ENCODE data around the gene ARHGAP27. TPM values are rescaled to one million over a fixed set of nuclear protein-coding genes. Genes with fewer than 3 reads are reported as not detected.

The ARHGAP27 gene
- total RNA-seq, 2 experiments from 2014 or later: 79.5 to 104 TPM

- Mint-ChIP-seq H3K36me3 (peaks cover 7% of the 10 kb centered on the region), H3K27me3 (no peaks in the 10 kb centered on the region), H3K9me3 (ENCODE audit: low read depth) (no peaks in the 10 kb centered on the region), H3K27ac (peak overlapping the region; percentile 88), H3K4me3 (peak overlapping the region; percentile 86), H3K4me1 (peaks cover 26% of the 10 kb centered on the region)
- ATAC-seq (no peak), DNase-seq (no peak)
- CTCF ChIA-PET: interaction anchor here (0.8 to 1.4 kb wide), 3 partner anchors 22 to 233 kb away, joined by 3 to 5 read pairs (median 5); no protein-coding TSS in a partner anchor
These were observed 2.5 kb downstream of the ARHGAP27 start for GRCh38 chr17:45430006-45430737.

GRCh38 chr17:45429339-45430005, 3.2 kb downstream of the ARHGAP27 start:
- no peak overlapping the region for H3K27ac Mint-ChIP-seq
- ATAC-seq (no peak), DNase-seq (no peak)
- CTCF ChIA-PET: interaction anchor here (0.8 to 1.5 kb wide), 4 partner anchors 11 to 127 kb away, joined by 3 to 7 read pairs (median 5); no protein-coding TSS in a partner anchor
- peak overlapping the region; percentile 63 for H3K4me3 Mint-ChIP-seq
- no peaks in the 10 kb centered on the region for H3K9me3 Mint-ChIP-seq (ENCODE audit: low read depth)
- H3K27me3 Mint-ChIP-seq: no peaks in the 10 kb centered on the region
- peaks cover 7% of the 10 kb centered on the region for H3K36me3 Mint-ChIP-seq
- H3K4me1 Mint-ChIP-seq: peaks cover 26% of the 10 kb centered on the region

- CTCF ChIA-PET: interaction anchor here (0.7 to 2.6 kb wide), 9 partner anchors 11 to 156 kb away, joined by 3 to 10 read pairs (median 4); no protein-coding TSS in a partner anchor
- peaks cover 26% of the 10 kb centered on the region for H3K4me1 Mint-ChIP-seq
- no peaks in the 10 kb centered on the region for H3K27me3 Mint-ChIP-seq
- H3K4me3 Mint-ChIP-seq: peak overlapping the region; percentile 63
- ATAC-seq (no peak), DNase-seq (no peak)
- no peaks in the 10 kb centered on the region for H3K9me3 Mint-ChIP-seq (ENCODE audit: low read depth)
- peaks cover 7% of the 10 kb centered on the region for H3K36me3 Mint-ChIP-seq
- H3K27ac Mint-ChIP-seq: peak overlapping the region; percentile 81
These were observed 3.7 kb downstream of the ARHGAP27 start for GRCh38 chr17:45428931-45429338.

- DNase-seq: peak; percentile 86
- CTCF ChIA-PET: interaction anchor here (0.7 to 2.6 kb wide), 9 partner anchors 12 to 157 kb away, joined by 3 to 10 read pairs (median 4); no protein-coding TSS in a partner anchor
- Mint-ChIP-seq H3K36me3 (peaks cover 13% of the 10 kb centered on the region), H3K4me3 (peak overlapping the region; percentile 63), H3K27me3 (no peaks in the 10 kb centered on the region), H3K27ac (peak overlapping the region; percentile 81), H3K9me3 (ENCODE audit: low read depth) (no peaks in the 10 kb centered on the region), H3K4me1 (peaks cover 24% of the 10 kb centered on the region)
- ATAC-seq: peak; percentile 54
These were observed 4.5 kb downstream of the ARHGAP27 start for GRCh38 chr17:45428050-45428617.

GRCh38 chr17:45427181-45427835, 5.4 kb downstream of the ARHGAP27 start:
- Mint-ChIP-seq H3K36me3 (peaks cover 13% of the 10 kb centered on the region), H3K4me3 (no peak overlapping the region), H3K27me3 (no peaks in the 10 kb centered on the region), H3K27ac (no peak overlapping the region), H3K4me1 (peaks cover 23% of the 10 kb centered on the region), H3K9me3 (ENCODE audit: low read depth) (no peaks in the 10 kb centered on the region)
- CTCF ChIA-PET: interaction anchor here (1.0 to 2.6 kb wide), 5 partner anchors 19 to 135 kb away, joined by 3 to 10 read pairs (median 5); no protein-coding TSS in a partner anchor
- no peak for ATAC-seq
- no peak for DNase-seq

GRCh38 chr17:45426561-45426960, 6.1 kb downstream of the ARHGAP27 start:
- H3K27ac Mint-ChIP-seq: no peak overlapping the region
- no peaks in the 10 kb centered on the region for H3K27me3 Mint-ChIP-seq
- H3K4me3 Mint-ChIP-seq: no peak overlapping the region
- CTCF ChIA-PET: interaction anchor here (0.8 to 2.6 kb wide), 3 partner anchors 15 to 134 kb away, joined by 4 to 10 read pairs (median 4); no protein-coding TSS in a partner anchor
- peaks cover 23% of the 10 kb centered on the region for H3K4me1 Mint-ChIP-seq
- H3K9me3 Mint-ChIP-seq (ENCODE audit: low read depth): no peaks in the 10 kb centered on the region
- peaks cover 13% of the 10 kb centered on the region for H3K36me3 Mint-ChIP-seq
- no peak for ATAC-seq
- no peak for DNase-seq

GRCh38 chr17:45425984-45426413, 6.7 kb downstream of the ARHGAP27 start:
- no peak overlapping the region for H3K27ac Mint-ChIP-seq
- H3K4me3 Mint-ChIP-seq: no peak overlapping the region
- DNase-seq (no peak), ATAC-seq (no peak)
- H3K36me3 Mint-ChIP-seq: peaks cover 15% of the 10 kb centered on the region
- H3K9me3 Mint-ChIP-seq (ENCODE audit: low read depth): no peaks in the 10 kb centered on the region
- peaks cover 23% of the 10 kb centered on the region for H3K4me1 Mint-ChIP-seq
- CTCF ChIA-PET: interaction anchor here (0.8 to 1.7 kb wide), 2 partner anchors 15 to 133 kb away, joined by 4 read pairs; no protein-coding TSS in a partner anchor
- no peaks in the 10 kb centered on the region for H3K27me3 Mint-ChIP-seq

GRCh38 chr17:45425125-45425983, 7.3 kb downstream of the ARHGAP27 start:
- Mint-ChIP-seq H3K36me3 (peaks cover 13% of the 10 kb centered on the region), H3K27ac (no peak overlapping the region), H3K4me1 (peaks cover 18% of the 10 kb centered on the region), H3K9me3 (ENCODE audit: low read depth) (no peaks in the 10 kb centered on the region), H3K4me3 (no peak overlapping the region), H3K27me3 (no peaks in the 10 kb centered on the region)
- no peak for ATAC-seq
- no peak for DNase-seq
- CTCF ChIA-PET: no interaction called here

GRCh38 chr17:45424769-45425124, 7.9 kb downstream of the ARHGAP27 start:
- no peak overlapping the region for H3K27ac Mint-ChIP-seq
- H3K4me3 Mint-ChIP-seq: no peak overlapping the region
- no peak for DNase-seq
- no peaks in the 10 kb centered on the region for H3K27me3 Mint-ChIP-seq
- peaks cover 15% of the 10 kb centered on the region for H3K4me1 Mint-ChIP-seq
- no peak for ATAC-seq
- CTCF ChIA-PET: no interaction called here
- peaks cover 11% of the 10 kb centered on the region for H3K36me3 Mint-ChIP-seq
- H3K9me3 Mint-ChIP-seq (ENCODE audit: low read depth): no peaks in the 10 kb centered on the region

GRCh38 chr17:45423975-45424335, 8.7 kb downstream of the ARHGAP27 start:
- H3K9me3 Mint-ChIP-seq (ENCODE audit: low read depth): no peaks in the 10 kb centered on the region
- H3K27ac Mint-ChIP-seq: no peak overlapping the region

GRCh38 chr17:45423304-45423974, 9.2 kb downstream of the ARHGAP27 start:
- CTCF ChIA-PET: interaction anchor here (1.2 kb wide), 1 partner anchor 12 kb away, joined by 3 read pairs; no protein-coding TSS in a partner anchor
- H3K27ac Mint-ChIP-seq: no peak overlapping the region

More at GRCh38 chr17:45423975-45424335, 8.7 kb downstream of the ARHGAP27 start:
- CTCF ChIA-PET: no interaction called here
- DNase-seq: no peak
- Mint-ChIP-seq H3K36me3 (peaks cover 11% of the 10 kb centered on the region), H3K4me3 (no peak overlapping the region), H3K27me3 (no peaks in the 10 kb centered on the region), H3K4me1 (peaks cover 12% of the 10 kb centered on the region)
- no peak for ATAC-seq

More at GRCh38 chr17:45423304-45423974, 9.2 kb downstream of the ARHGAP27 start:
- H3K27me3 Mint-ChIP-seq: no peaks in the 10 kb centered on the region
- H3K36me3 Mint-ChIP-seq: peaks cover 11% of the 10 kb centered on the region
- ATAC-seq (no peak), DNase-seq (no peak)
- peaks cover 6% of the 10 kb centered on the region for H3K4me1 Mint-ChIP-seq
- no peak overlapping the region for H3K4me3 Mint-ChIP-seq
- no peaks in the 10 kb centered on the region for H3K9me3 Mint-ChIP-seq (ENCODE audit: low read depth)

Measured in activated CD8-positive, alpha-beta memory T cell treated with anti-CD3 and anti-CD28 coated beads, Interleukin-2, amount 10 ng/mL, durations not matched to agents 7 days and 5 days (primary cell).